ENCODE measurements around the gene CCR8. TPM values are rescaled to one million over a fixed set of nuclear protein-coding genes. Genes with fewer than 3 reads are reported as not detected.
"Not testable (repeated sequence)": the region's sequence is repeated elsewhere in the genome, so short reads cannot be mapped to it uniquely, and the experiment has no call there.

The CCR8 gene
- total RNA-seq, 1 donor from 2014 or later = not detected

DNA sequence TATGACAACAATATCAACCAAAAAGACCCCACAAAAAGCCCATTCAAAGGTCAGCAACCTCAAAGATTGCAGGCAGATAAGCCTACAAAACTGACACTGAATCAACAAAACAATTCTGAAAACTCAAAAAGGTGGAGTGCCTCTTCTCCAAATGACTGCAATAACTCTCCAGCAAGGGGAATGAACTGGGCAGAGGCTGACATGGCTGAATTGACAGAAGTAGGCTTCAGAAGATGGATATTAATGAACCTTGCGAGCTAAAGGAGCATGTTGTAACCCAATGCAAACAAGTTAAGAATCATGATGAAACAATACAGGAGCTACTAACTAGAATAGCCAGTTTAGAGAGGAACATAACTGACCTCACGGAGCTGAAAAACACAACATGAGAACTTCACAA lies 33.3 kb downstream of the CCR8 start:
- TF ChIP-seq, protein P1, sequence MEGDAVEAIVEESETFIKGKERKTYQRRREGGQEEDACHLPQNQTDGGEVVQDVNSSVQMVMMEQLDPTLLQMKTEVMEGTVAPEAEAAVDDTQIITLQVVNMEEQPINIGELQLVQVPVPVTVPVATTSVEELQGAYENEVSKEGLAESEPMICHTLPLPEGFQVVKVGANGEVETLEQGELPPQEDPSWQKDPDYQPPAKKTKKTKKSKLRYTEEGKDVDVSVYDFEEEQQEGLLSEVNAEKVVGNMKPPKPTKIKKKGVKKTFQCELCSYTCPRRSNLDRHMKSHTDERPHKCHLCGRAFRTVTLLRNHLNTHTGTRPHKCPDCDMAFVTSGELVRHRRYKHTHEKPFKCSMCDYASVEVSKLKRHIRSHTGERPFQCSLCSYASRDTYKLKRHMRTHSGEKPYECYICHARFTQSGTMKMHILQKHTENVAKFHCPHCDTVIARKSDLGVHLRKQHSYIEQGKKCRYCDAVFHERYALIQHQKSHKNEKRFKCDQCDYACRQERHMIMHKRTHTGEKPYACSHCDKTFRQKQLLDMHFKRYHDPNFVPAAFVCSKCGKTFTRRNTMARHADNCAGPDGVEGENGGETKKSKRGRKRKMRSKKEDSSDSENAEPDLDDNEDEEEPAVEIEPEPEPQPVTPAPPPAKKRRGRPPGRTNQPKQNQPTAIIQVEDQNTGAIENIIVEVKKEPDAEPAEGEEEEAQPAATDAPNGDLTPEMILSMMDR (IDR thresholded peaks at IDR 0.05; ENCODE audit: insufficient read depth, low read length, severe bottlenecking) = no peak
- Histone ChIP-seq H3K4me3 (ENCODE audit: low read depth, low read length) (no peak overlapping the region), H3K27me3 (ENCODE audit: control insufficient read depth, insufficient read depth, low read length) (no peaks in the 10 kb centered on the region), H3K36me3 (ENCODE audit: control insufficient read depth, insufficient read depth, low read length) (no peaks in the 10 kb centered on the region)
- DNase-seq (ENCODE audit: low read depth) (no peak), FAIRE-seq (no peak)

DNA sequence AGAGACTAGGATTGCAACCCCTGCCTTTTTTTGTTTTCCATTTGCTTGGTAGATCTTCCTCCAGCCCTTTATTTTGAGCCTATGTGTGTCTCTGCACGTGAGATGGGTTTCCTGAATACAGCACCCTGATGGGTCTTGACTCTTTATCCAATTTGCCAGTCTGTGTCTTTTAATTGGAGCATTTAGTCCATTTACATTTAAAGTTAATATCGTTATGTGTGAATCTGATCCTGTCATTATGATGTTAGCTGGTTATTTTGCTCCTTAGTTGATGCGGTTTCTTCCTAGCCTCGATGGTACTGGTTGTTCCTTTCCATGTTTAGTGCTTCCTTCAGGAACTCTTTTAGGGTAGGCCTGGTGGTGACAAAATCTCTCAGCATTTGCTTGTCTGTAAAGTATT lies 40.9 kb downstream of the CCR8 start:
- DNase-seq (ENCODE audit: low read depth); H3K4me3 ChIP-seq (ENCODE audit: low read depth, low read length); FAIRE-seq; H3K36me3 ChIP-seq (ENCODE audit: control insufficient read depth, insufficient read depth, low read length); H3K27me3 ChIP-seq (ENCODE audit: control insufficient read depth, insufficient read depth, low read length): not testable (repeated sequence)

DNA sequence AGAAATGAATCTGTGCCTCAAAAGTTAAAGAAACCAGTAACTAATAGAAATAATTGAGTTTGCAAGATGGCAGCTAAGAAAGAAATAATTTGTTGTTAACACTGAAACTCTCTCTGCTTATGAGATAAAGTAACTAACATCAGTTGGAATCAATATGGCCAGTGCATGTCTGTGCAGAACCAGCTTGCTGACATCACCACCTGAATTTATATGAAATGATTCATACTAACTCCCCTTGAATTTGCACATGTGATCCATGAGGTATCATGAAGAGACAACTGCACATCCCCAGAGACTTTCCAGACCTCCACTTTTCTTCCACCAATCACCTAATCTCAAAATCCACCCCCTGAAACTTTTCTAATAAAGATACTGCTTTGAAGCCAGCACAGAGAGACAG lies 43.3 kb downstream of the CCR8 start:
- DNase-seq (ENCODE audit: low read depth) = peak; percentile 89
- TF ChIP-seq, protein P1 (IDR thresholded peaks at IDR 0.05; ENCODE audit: insufficient read depth, low read length, severe bottlenecking) = no peak
- Histone ChIP-seq H3K27me3 (ENCODE audit: control insufficient read depth, insufficient read depth, low read length) (no peaks in the 10 kb centered on the region), H3K4me3 (ENCODE audit: low read depth, low read length) (no peak overlapping the region), H3K36me3 (ENCODE audit: control insufficient read depth, insufficient read depth, low read length) (no peaks in the 10 kb centered on the region)
- FAIRE-seq = no peak

DNA sequence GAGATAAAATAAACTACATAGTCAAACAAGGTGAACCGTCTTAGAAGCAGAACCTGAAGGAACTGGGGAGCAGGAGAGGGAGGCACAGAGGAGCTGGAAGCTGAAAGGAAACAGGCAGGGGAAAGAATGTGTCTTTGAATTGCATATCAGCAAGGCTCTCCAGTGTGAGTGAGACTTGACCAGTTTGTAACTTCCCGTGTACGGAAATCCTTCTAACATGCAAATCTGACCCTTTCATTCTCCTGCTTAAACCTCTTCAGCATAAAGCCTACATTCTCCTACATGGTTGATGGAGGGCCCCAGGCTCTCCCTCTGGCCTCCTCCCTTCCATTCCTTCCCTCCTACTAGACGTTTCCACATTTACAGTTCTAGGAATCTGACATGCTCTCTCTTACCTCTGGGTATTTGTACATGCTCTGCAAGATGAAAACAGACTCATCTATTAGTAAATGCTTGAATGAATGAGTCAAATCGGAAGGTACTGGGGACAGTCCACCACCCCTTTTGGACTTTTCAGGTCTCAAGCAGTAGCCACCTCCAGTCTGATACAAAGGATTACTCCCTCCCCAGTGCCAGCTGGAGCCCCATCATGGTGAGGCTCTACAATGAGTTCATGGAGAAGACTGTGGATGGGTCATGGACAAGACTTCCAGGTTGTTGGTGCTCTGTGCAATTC lies 47.6 kb downstream of the CCR8 start:
- FAIRE-seq (no peak), DNase-seq (ENCODE audit: low read depth) (no peak)
- no peaks in the 10 kb centered on the region for H3K27me3 ChIP-seq (ENCODE audit: control insufficient read depth, insufficient read depth, low read length)
- H3K4me3 ChIP-seq (ENCODE audit: low read depth, low read length) = no peak overlapping the region
- no peaks in the 10 kb centered on the region for H3K36me3 ChIP-seq (ENCODE audit: control insufficient read depth, insufficient read depth, low read length)
- TF ChIP-seq, protein P1 (IDR thresholded peaks at IDR 0.05; ENCODE audit: insufficient read depth, low read length, severe bottlenecking) = no peak

DNA sequence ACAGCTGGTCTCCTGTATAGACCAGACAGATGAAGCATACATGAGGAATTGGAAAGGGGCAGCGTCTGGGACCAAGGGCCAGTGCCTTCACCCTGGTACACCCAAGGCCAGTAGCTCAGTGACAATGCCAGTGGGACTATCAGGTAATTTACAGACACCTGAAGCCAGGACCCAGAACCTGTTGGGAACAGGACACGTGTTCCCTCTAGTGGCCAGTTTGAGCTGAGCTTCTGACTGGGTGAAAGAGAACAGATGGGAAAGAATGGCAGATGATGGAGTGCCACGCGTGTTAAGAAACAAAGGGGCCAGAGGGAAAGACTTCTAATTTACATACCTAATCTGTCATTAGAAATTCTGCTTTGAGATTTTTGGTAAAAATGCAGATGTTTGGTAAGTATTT lies 48.6 kb downstream of the CCR8 start:
- DNase-seq (ENCODE audit: low read depth) (peak; percentile 65), FAIRE-seq (peak; percentile 58)
- Histone ChIP-seq H3K4me3 (ENCODE audit: low read depth, low read length) (no peak overlapping the region), H3K36me3 (ENCODE audit: control insufficient read depth, insufficient read depth, low read length) (no peaks in the 10 kb centered on the region), H3K27me3 (ENCODE audit: control insufficient read depth, insufficient read depth, low read length) (no peaks in the 10 kb centered on the region)
- TF ChIP-seq, protein P1 (IDR thresholded peaks at IDR 0.05; ENCODE audit: insufficient read depth, low read length, severe bottlenecking) = peak; percentile 89

DNA sequence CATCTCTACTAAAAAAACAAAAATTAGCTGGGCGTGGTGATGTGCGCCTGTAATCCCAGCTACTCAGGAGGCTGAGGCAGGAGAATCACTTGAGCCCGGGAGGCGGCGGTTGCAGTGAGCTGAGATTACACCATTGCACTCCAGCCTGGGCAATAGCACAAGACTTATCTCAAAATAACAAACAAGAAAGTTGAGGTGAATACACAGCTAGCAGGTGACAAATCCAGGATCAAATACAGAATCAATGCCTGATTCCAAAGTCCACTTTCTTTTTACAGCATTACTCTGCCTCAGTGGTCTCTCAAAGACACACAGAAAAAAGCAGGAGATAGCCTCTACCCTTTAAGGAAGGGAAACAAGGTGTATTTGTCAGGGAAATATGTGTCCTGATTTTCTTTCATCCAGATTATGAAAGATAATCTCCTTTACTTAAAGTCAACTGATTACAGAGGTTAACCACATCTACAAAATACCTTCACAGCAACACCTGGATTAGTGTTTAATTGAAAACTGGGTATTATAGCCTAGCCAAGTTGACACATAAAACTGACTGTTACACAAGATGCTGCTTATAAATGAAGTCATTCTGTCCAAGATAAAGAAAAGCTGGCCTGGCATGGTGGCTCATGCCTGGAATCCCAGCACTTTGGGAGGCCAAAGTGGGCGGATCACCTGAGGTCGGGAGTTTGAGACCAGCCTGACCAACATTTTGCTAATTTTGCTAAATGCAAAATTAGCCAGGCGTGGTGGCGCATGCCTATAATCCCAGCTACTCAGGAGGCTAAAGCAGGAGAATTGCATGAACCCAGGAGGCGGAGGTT lies 49.7 kb downstream of the CCR8 start:
- Histone ChIP-seq H3K4me3 (ENCODE audit: low read depth, low read length) (no peak overlapping the region), H3K36me3 (ENCODE audit: control insufficient read depth, insufficient read depth, low read length) (no peaks in the 10 kb centered on the region), H3K27me3 (ENCODE audit: control insufficient read depth, insufficient read depth, low read length) (no peaks in the 10 kb centered on the region)
- no peak for FAIRE-seq
- TF ChIP-seq, protein P1 (IDR thresholded peaks at IDR 0.05; ENCODE audit: insufficient read depth, low read length, severe bottlenecking) = no peak
- no peak for DNase-seq (ENCODE audit: low read depth)

Data from bronchial epithelial cell (primary cell).